Measurements from ENCODE around the gene CDH1. TPM values are rescaled to one million over a fixed set of nuclear protein-coding genes. Genes with fewer than 3 reads are reported as not detected.
"Not testable (repeated sequence)": the region's sequence is repeated elsewhere in the genome, so short reads cannot be mapped to it uniquely, and the experiment has no call there.

The CDH1 gene
- total and polyA plus RNA-seq, 12 donors, result 0.11 to 1.2 (median 0.40) TPM; not detected in 3

DNA sequence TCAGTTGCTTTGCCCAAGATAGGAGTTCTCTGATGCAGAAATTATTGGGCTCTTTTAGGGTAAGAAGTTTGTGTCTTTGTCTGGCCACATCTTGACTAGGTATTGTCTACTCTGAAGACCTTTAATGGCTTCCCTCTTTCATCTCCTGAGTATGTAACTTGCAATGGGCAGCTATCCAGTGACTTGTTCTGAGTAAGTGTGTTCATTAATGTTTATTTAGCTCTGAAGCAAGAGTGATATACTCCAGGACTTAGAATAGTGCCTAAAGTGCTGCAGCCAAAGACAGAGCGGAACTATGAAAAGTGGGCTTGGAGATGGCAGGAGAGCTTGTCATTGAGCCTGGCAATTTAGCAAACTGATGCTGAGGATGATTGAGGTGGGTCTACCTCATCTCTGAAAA is 97.5 kb downstream of the CDH1 start:
- H3K4me1 ChIP-seq (replicated peaks in 1 of 2), result no peaks in the 10 kb centered on the region
- no peak overlapping the region for H3K4me3 ChIP-seq
- intact Hi-C loops (cut with DNase I), result no loop called here
- no peaks in the 10 kb centered on the region for H3K27me3 ChIP-seq
- no peak for DNase-seq
- WGBS, 4 donors, result 90 to 100% (median 92%) methylated on average over 1 of the region's 1 CpG
- H3K36me3 ChIP-seq (replicated peaks in 1 of 2), result no peaks in the 10 kb centered on the region
- H3K27ac ChIP-seq, result no peak overlapping the region
- no peak for TF ChIP-seq POLR2A (IDR thresholded peaks at IDR 0.05)
- TF ChIP-seq, protein P1, sequence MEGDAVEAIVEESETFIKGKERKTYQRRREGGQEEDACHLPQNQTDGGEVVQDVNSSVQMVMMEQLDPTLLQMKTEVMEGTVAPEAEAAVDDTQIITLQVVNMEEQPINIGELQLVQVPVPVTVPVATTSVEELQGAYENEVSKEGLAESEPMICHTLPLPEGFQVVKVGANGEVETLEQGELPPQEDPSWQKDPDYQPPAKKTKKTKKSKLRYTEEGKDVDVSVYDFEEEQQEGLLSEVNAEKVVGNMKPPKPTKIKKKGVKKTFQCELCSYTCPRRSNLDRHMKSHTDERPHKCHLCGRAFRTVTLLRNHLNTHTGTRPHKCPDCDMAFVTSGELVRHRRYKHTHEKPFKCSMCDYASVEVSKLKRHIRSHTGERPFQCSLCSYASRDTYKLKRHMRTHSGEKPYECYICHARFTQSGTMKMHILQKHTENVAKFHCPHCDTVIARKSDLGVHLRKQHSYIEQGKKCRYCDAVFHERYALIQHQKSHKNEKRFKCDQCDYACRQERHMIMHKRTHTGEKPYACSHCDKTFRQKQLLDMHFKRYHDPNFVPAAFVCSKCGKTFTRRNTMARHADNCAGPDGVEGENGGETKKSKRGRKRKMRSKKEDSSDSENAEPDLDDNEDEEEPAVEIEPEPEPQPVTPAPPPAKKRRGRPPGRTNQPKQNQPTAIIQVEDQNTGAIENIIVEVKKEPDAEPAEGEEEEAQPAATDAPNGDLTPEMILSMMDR (IDR thresholded peaks at IDR 0.05), result no peak
- H3K9me3 ChIP-seq (replicated peaks in 1 of 3), result no peaks in the 10 kb centered on the region

DNA sequence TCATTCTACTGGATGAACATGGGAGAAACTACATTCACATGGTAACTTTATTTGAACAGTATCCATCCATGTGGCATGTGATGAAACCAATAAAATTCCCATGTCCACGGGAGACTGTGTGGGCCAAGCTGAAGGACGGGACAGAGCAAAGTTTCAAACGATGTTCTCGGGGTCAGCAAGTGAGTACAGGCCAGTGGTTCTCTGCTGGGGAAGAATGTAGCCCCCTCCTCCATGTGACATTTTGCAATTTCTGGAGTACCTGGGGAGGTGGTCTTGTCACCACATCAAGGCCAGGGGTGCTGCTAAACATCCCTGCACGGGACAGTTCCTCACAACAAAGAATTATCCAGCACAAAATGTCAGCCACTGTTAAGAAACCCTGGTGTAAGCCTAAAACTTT is 98.9 kb downstream of the CDH1 start:
- Histone ChIP-seq H3K27ac (no peak overlapping the region), H3K4me3 (no peak overlapping the region), H3K36me3 (replicated peaks in 1 of 2) (no peaks in the 10 kb centered on the region), H3K9me3 (replicated peaks in 1 of 3) (no peaks in the 10 kb centered on the region), H3K27me3 (no peaks in the 10 kb centered on the region), H3K4me1 (replicated peaks in 1 of 2) (no peaks in the 10 kb centered on the region)
- TF ChIP-seq POLR2A (IDR thresholded peaks at IDR 0.05), result no peak
- WGBS, 4 donors, result 74 to 81% (median 78%) methylated on average over 5 of the region's 5 CpGs
- no peak for DNase-seq
- intact Hi-C loops (cut with DNase I), result no loop called here

DNA sequence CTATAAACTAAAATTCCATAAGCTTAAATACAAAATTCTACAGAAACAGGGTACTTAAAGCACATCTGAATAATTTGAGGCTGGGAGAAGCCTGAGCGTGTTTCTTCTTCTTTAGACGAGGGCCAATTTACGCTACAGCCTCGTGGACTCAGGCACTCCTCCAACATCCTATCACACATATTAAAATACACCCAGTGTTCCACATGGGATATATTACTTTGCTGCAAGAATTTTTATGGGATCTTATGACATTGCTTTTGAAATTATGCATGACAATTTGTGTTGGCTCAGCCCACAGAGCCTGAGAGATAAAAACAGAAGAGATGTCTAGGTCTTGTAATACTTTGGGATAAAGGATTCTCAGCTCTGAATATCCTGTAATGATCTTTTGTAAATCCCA is 102.7 kb downstream of the CDH1 start:
- peaks cover 0 to 5% of the 10 kb centered on the region in 2 donors for H3K4me1 ChIP-seq (replicated peaks in 1 of 2)
- no peak overlapping the region for H3K27ac ChIP-seq
- intact Hi-C loops (cut with DNase I), result loop anchor here (10.0 kb wide), 1 partner anchor 285 kb away; no protein-coding TSS in a partner anchor
- H3K36me3 ChIP-seq (replicated peaks in 1 of 2), result no peaks in the 10 kb centered on the region
- no peak for DNase-seq
- H3K27me3 ChIP-seq, result no peaks in the 10 kb centered on the region
- no peak overlapping the region for H3K4me3 ChIP-seq
- TF ChIP-seq, protein P1 (IDR thresholded peaks at IDR 0.05), result no peak
- TF ChIP-seq POLR2A (IDR thresholded peaks at IDR 0.05), result no peak
- 54 to 76% (median 70%) methylated on average over 4 of the region's 4 CpGs for WGBS, 4 donors
- H3K9me3 ChIP-seq (replicated peaks in 1 of 3), result no peaks in the 10 kb centered on the region

DNA sequence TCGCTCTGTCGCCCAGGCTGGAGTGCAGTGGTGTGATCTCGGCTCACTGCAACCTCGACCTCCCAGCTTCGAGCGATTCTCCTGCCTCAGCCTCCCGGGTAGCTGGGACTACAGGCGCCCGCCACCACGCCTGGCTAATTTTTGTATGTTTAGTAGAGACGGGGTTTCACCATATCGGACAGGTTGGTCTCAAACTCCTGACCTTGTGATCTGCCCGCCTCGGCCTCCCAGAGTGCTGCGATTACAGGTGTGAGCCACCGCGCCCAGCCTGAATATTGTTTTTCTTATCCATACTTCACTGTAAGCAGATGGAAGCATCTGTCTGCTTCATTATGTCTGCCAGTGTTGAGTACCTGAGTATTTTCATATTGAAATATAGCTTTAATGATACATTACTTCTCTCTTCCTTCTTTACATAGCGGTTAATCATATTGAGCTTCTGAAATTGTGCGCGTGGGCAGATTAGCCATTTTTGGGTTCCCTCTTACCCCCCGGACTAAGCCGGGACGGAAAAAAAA is 105.9 kb downstream of the CDH1 start:
- peak in 1 of 7 donors; percentile 49 for DNase-seq
- intact Hi-C loops (cut with DNase I), result loop anchor here (10.0 kb wide), 1 partner anchor 282 kb away; no protein-coding TSS in a partner anchor
- H3K4me1 ChIP-seq (replicated peaks in 1 of 2); H3K27me3 ChIP-seq; H3K9me3 ChIP-seq (replicated peaks in 1 of 3); H3K36me3 ChIP-seq (replicated peaks in 1 of 2): not testable (repeated sequence)
- Histone ChIP-seq H3K27ac (peak overlapping the region in 2 of 5 donors; percentile 83 to 91), H3K4me3 (peak overlapping the region in 3 of 4 donors; percentile 80 to 97 (median 85))
- WGBS, 4 donors, result 54 to 56% (median 55%) methylated on average over 23 of the region's 23 CpGs

DNA sequence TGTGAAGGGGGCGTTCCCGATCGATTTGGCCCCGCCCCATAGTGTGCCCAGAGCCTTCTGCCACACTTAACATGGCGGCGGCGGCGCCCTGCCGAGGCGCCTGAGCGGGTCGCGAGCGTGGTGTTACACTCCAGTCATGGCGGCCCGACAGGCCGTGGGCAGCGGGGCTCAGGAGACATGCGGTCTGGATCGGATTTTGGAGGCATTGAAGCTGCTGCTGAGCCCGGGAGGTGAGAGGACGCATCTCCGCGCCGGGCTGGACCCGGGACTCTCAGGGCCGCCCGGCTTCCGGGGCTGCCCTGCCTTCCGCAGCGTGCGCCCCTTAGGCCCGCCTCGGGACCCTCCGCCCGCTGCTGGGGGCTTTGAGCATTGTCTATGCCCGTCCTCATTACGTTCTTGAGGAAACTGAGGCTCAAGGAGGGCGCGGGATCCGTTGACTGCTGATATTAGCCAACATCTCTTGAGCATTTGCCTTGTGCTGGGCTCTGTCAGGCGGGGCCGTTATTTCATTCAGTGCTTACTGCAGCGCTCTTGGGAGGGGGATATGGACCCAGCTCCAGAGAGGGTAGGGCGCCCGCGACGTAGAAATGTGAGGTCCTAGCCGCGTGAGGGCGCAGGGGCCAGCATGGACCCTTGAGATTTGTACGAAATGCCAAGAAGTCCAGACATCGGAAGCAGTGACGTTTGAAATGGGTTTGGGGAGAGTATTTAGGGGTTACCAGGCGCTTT is 106.6 kb downstream of the CDH1 start, which contains the start of gene TANGO6:
TANGO6 (plus strand) TSS at position 50 of the 729 bp plus-strand sequence; CDS start at position 137, 87 bp downstream.
- intact Hi-C loops (cut with DNase I), result loop anchor here (10.0 kb wide), 1 partner anchor 281 kb away; no protein-coding TSS in a partner anchor
- peak; percentile 24 to 59 for TF ChIP-seq POLR2A (IDR thresholded peaks at IDR 0.05)
- TF ChIP-seq, protein P1 (IDR thresholded peaks at IDR 0.05), result peak in 1 of 6 experiments; percentile 10
- Histone ChIP-seq H3K9me3 (replicated peaks in 1 of 3) (no peaks in the 10 kb centered on the region), H3K4me3 (peak within 1 kb of the TSS in 3 of 4 donors; percentile 80 to 97 (median 85)), H3K36me3 (replicated peaks in 1 of 2) (no peaks in the 10 kb centered on the region), H3K27me3 (no peaks in the 10 kb centered on the region), H3K4me1 (replicated peaks in 1 of 2) (peaks cover 0 to 5% of the 10 kb centered on the region in 2 donors), H3K27ac (peak within 1 kb of the TSS in 4 of 5 donors; percentile 53 to 91 (median 79))
- peak; percentile 79 to 89 (median 84) for DNase-seq
- 0% methylated on average over 17 to 55 of the region's 55 CpGs for WGBS, 4 donors

Measured in adrenal gland (tissue), 12 donors.